Thyroid gland (tissue), 4 donors: Measurements from ENCODE around the gene THOC2.

Source experiments
- CTCF ChIP-seq, 6 experiments: fragments of 200-600 bp in 3 of 6; fragments of 450-650 bp in 3 of 6; sonication (generic) in 3 of 6; IDR thresholded peaks; one replicate each; pipeline ENCODE4 v1.5.1; 2016 to 2019; ENCODE audit warnings: antibody characterized with exemption in 6 of 6, mild to moderate bottlenecking in 2 of 6, inconsistent platforms in 1 of 6, moderate library complexity in 1 of 6
- POLR2A ChIP-seq, 2 donors: fragments of 450-650 bp; IDR thresholded peaks; one replicate each; pipeline ENCODE4 v1.6.1; 2017; ENCODE audit warnings: antibody characterized with exemption in 2 of 2, mild to moderate bottlenecking in 2 of 2, moderate library complexity in 1 of 2

GRCh38 chrX:123779908-123780396 is 47.1 kb upstream of the THOC2 start:
- no peak for TF ChIP-seq CTCF (IDR thresholded peaks at IDR 0.05)
- no peak for TF ChIP-seq POLR2A (IDR thresholded peaks at IDR 0.05)
